ENCODE measurements around the gene PRDX3. TPM values are rescaled to one million over a fixed set of nuclear protein-coding genes. Genes with fewer than 3 reads are reported as not detected.

PRDX3 gene
- total RNA-seq, 1 donor from 2014 or later = 92.0 TPM

GRCh38 chr10:119129721-119130120 lies 48.9 kb downstream of the PRDX3 start:
- no peak for DNase-seq

DNA sequence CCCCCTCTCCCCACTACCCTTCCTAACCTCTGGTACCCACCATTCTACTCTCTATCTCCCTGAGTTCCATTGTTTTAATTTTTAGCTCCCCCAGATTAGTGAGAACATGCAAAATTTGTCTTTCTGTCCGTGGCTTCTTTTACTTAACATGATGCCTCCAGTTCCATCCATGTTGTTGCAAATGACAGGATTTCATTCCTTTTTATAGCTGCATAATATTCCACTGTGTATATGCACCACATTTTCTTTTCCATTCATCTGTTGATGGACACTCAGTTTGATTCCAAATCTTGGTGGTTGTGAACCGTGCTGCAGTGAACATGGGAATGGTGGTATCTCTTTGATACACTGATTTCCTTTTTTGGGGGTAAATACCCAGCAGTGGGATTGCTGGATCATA lies 52.7 kb downstream of the PRDX3 start:
- DNase-seq = no peak

GRCh38 chr10:119120875-119121274 lies 57.7 kb downstream of the PRDX3 start:
- no peak for DNase-seq

DNA sequence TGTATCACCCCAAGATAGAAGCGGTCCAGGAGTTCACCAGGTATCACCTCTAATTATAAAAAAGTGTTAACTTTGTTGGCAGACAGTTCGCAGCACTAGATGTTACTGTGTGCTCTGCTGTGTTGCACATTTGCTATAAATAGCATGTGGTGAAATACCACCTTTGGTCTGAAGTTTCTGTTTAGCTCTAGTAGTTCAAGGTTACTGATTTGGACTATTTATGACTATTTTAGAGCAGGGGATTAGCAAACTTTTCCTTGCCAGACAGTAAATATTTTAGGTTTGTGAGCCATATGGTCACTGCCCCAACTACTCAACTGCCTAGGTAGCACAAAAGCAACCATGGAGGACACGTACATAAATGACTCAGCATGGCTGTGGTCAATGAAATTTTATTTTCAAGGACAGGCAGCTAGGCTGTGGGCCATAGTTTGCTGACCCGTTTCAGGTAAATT lies 58.2 kb downstream of the PRDX3 start:
- DNase-seq = no peak

GRCh38 chr10:119119400-119119799 lies 59.2 kb downstream of the PRDX3 start:
- DNase-seq = no peak

- no peak for DNase-seq
These were observed 60.4 kb downstream of the PRDX3 start for GRCh38 chr10:119118231-119118630.

Small RNAs within 50 kb of the gene (small RNA-seq; reads per million reads assigned to genes)
- gene RN7SL749P (ENCODE audit: low replicate concordance) = not detected

Other genes starting within 250 kb of the PRDX3 start
- 3.0 TPM for gene NANOS1, start 149.1 kb downstream of the PRDX3 start, total RNA-seq
- 93.5 TPM for gene EIF3A, start 98.0 kb downstream of the PRDX3 start, total RNA-seq
- gene DENND10, start 74.7 kb downstream of the PRDX3 start, total RNA-seq = 35.0 TPM
- gene SFXN4, start 13.1 kb downstream of the PRDX3 start, total RNA-seq = 11.4 TPM
- 10.7 TPM for gene GRK5, start 28.8 kb upstream of the PRDX3 start, total RNA-seq

Measured in skin of body (tissue), 3 donors.